Hindlimb muscle (tissue), 1 donor: Measurements from ENCODE around the gene SLC6A13. TPM values are rescaled to one million over a fixed set of nuclear protein-coding genes. Genes with fewer than 3 reads are reported as not detected.
A peak's percentile ranks its signal among the peaks of the same experiment; 100 is the strongest.

Experiments
- DNase-seq: peaks from one replicate; pipeline ENCODE4 v3.0.0-alpha.2; 2013
- polyA plus RNA-seq: library from polyadenylated mRNA; unstranded; fragments of 120-200 nt; gene quantifications from one replicate; pipeline ENCODE4 v1.2.1, GENCODE V29; 2013; ENCODE audit not compliant: insufficient read length

The SLC6A13 gene
- polyA plus RNA-seq, 1 donor: 6.3 TPM

GRCh38 chr12:213527-213932 is 49.1 kb downstream of the SLC6A13 start:
- no peak for DNase-seq

DNA sequence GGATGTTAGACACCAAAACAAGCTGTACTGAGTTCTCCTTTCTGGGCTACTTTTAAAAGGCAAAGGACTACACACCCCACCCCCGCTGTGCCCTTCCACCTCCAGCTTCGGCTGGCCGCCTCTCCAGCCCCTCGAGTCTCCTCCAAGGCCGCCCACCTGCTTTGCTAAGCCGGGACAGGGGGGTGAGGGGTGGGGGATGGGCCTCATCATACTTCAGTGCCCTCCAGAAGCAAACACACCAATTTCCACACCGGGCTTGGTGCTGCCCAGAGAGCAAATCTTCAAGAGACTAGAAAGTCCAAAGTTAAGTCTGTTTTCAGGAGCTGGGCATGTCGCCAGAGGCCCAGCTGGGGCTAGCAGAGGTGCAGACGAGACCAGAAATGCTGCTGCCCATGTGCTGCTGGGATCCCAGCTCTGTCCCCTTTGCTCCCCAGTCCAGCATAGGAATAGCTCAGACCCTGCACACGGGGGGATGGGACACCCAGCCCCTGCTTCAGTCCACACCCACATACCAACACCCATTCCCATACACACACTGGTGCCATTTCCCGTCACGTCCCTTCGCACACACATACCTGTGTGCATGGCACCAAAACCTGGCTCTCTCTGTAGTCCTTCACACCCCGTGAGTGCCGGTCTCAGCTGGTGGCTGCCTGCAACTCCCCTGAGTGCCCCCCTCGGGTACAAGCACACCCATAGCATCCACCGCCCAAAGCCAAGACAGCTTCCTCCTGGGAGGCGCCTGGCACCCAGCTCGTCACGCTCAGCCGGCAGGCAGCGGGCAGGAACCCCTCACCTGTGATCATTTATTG is 49.7 kb downstream of the SLC6A13 start:
- no peak for DNase-seq

GRCh38 chr12:212415-212714 is 50.3 kb downstream of the SLC6A13 start:
- no peak for DNase-seq

DNA sequence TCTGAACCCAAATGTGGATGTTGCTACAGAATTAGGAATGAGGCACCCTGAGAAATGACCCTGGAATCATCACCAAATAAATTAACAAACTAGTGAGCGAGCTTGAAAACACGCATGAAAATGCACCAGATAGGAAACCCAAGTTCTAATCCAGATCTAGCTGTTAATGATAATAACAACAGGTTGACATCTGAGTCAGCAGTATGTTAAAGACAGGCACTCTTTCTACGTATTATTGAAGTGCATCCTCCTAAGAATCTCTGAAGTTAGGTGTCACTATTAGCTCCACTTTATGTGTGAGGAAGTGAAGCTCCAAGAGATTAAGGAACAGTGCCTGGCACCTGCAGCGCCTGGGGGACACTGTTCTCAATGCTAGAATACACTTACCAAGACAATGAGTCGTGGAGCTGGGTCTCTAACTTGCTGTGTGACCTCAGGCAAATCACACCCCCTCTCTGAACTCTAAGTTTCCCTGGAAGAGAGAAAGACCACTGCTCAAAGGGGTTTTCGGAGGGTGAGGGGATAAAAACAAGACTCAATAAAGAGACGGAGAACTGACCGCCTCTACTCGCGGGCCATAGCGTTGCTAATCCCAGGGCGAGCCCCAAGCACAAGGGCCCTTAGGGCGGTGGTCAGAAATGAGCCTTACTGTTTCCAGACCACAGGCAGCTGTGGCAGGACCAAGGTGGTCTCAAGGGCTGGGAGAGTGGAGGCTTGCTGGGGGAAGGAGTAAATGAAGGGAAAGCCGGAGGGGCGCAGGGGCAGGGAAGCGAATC is 50.8 kb downstream of the SLC6A13 start:
- no peak for DNase-seq

GRCh38 chr12:211142-211465 is 51.5 kb downstream of the SLC6A13 start:
- DNase-seq: no peak

GRCh38 chr12:210277-211141 is 52.1 kb downstream of the SLC6A13 start:
- DNase-seq: no peak

- DNase-seq: no peak
These were observed 52.8 kb downstream of the SLC6A13 start for GRCh38 chr12:209851-210250.

DNA sequence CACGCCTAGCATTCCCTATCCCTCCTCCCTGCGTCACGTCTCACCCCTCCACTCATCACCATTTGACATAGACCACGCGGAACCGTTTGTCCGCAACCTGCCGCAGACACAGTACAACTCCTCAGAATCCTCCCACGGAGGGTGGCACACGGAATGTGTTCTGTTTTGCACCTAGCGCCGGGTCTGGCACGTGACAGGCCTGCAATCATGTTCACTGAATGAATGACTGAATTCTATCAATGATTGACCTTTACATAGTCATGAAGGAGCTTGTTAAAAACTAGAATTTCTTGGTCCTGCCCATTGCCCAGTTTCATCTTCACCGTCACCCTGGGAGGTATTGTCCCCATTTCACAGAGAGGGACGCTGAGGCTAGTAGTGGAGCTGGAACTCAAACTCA is 53.4 kb downstream of the SLC6A13 start:
- no peak for DNase-seq

- no peak for DNase-seq
These were observed 53.8 kb downstream of the SLC6A13 start for GRCh38 chr12:208813-209212.

DNA sequence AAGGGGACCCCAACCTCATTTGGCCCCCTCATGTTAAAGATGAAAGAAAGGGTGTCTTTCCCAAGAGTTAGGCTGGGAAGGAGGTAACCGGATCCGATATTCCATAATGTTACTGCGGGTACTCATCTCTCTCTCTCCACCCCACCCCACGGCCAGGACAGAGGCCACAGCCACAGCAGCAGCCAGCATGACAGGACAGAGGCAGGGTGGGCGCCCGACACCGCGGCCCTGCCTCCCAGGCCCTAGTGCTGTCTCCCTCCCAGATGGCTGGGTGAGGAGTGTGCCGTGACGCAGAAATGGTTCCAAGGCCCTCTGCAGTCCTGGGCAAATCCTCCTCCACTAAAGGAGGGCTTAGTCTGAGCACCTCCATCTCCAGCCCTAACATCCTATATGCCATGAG is 54.8 kb downstream of the SLC6A13 start:
- no peak for DNase-seq

DNA sequence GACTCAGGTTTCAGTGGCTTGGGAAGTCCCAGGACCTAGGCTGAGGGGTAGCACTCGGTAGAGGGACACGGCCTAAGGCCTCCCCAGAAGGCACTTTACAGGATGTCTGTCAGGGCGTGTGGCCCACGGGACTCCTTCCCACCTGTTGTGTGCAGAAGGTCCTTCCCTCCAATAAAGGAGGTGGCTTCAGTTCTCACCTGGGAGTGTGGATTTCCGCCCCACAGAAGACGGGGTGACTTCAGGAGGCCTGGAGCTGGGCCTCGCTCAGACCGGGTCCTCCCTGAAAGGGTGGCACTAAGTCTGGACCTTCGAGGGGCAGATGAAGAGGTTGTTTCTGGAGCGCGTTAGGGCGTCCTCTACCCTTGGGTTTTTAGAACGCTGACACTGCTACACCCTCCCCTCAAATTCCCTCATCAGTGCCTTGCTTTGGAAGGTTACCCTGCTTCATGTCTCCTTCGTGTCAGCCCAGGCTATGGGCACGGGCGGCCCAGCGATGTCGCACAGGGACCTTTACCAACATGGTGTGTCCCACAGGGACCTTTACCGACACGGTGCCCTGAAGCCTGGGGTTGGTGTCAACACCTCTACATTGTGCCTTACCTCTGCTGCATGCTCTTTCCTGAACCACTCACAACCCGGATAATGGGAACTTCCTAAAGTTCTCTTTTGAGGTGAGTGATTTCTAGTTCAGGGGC is 55.7 kb downstream of the SLC6A13 start:
- DNase-seq: no peak

- no peak for DNase-seq
These were observed 57.6 kb downstream of the SLC6A13 start for GRCh38 chr12:205026-205425.

GRCh38 chr12:204261-204678 is 58.4 kb downstream of the SLC6A13 start:
- no peak for DNase-seq

GRCh38 chr12:203462-204260 is 59.0 kb downstream of the SLC6A13 start:
- peak; percentile 21 for DNase-seq

DNA sequence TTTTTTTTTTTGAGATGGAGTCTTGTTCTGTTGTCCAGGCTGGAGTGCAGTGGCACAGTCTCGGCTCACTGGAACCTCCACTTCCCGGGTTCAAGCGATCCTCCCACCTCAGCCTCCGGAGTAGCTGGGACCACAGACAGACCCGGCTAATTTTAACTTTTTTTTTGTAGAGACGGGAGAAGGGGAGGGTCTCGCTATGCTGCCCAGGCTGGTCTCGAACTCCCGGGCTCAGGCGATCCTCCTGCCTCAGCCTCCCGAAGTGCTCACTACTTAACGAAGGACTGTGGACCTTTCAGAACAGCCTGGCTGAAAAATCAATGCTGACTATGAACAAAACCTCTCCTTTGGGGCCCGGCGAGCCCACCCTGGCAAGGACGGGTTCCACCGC is 59.6 kb downstream of the SLC6A13 start:
- no peak for DNase-seq

- DNase-seq: no peak
These were observed 60.4 kb downstream of the SLC6A13 start for GRCh38 chr12:202081-202731.

DNA sequence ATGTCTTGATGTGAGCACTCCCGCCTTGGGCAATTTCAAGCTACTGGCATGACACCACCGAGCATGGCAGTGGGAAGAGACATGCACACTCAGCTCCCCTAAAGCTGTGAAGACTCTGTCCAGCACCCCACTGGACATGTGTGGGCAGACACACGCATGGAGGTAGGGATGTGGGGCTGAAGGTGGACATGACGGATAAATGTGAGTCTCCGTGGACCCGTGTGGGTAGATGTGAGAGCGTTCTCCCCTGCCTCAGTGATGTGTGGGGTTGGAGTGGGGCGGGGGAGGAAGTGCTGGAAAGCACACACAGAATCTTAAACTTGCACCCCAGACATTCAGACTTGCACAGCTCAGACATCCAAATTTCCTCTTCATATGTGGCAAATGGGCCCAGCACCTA is 61.3 kb downstream of the SLC6A13 start:
- DNase-seq: no peak

GRCh38 chr12:198705-199104 is 63.9 kb downstream of the SLC6A13 start:
- no peak for DNase-seq

DNA sequence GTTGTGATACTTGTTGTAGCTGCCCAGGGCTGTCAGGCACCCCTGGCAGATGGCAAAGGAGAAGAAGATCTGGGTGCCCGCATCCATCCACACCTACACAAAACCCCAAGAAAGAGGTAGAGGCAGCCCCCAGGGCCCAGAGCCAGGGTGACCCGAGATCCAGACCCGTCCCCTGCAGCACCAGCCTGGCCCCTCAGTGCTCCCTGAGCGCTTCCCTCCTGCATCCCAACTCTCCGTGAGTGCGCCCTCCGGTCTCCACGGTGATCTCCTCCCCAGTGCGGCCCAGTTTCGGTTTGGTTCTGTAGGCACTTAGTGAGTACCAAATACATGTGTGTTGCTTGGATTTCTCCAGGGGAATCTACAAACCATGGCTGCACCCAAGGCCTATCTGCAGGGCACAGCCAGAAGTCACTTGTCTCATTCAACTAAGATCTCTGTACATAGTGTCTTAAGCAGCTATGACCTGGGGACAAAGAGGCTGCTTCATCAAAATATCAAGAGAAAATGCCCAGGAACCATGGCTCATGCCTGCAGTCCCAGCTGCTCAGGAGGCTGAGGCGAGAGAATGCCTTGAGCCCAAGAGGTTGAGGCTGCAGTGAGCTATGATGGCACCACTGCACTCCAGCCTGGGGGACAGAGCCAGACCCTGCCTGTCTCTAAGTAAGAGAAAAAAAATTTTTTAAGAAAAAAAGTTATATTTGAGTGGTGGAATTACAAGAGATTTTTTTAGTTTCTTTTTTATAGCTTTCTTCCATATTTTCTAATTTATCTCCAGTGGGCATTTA is 64.5 kb downstream of the SLC6A13 start:
- no peak for DNase-seq

GRCh38 chr12:197347-197746 is 65.3 kb downstream of the SLC6A13 start:
- no peak for DNase-seq

GRCh38 chr12:196436-196835 is 66.2 kb downstream of the SLC6A13 start:
- no peak for DNase-seq
